Natural killer cell treated with Interleukin-12 subunit alpha and Interleukin-12 subunit beta and Interleukin-15 and Interleukin-18, amount 100 ng/mL, for 72 hours (primary cell): ENCODE results near the gene OPN1MW3. TPM values are rescaled to one million over a fixed set of nuclear protein-coding genes. Genes with fewer than 3 reads are reported as not detected.
"Not testable (repeated sequence)": the region's sequence is repeated elsewhere in the genome, so short reads cannot be mapped to it uniquely, and the experiment has no call there.

Experiments used
- ATAC-seq, 2 donors: fragments of 150-1000 bp; cut with Tn5 transposase in 1 of 2; sonication (Bioruptor Pico), chemical (Tn5 transposase) in 1 of 2; 2 replicates each; pipeline ENCODE4 v1.10.0; 2021
- DNase-seq: peaks from one replicate; pipeline ENCODE4 v3.0.0; 2022; ENCODE audit warnings: low spot score
- H3K27ac Mint-ChIP-seq, 2 donors: 1 replicate in 1 of 2; 2 replicates in 1 of 2; pipeline ENCODE4 v1.8.0; 2022; ENCODE audit warnings: mixed read lengths in 2 of 2, mild to moderate bottlenecking in 1 of 2, moderate library complexity in 1 of 2
- H3K27me3 Mint-ChIP-seq, 2 donors: 1 replicate in 1 of 2; 2 replicates in 1 of 2; pipeline ENCODE4 v1.8.0; 2022; ENCODE audit warnings: mixed read lengths in 2 of 2
- H3K36me3 Mint-ChIP-seq: one replicate; pipeline ENCODE4 v1.8.0; 2022; ENCODE audit warnings: mixed read lengths
- H3K4me1 Mint-ChIP-seq, 2 donors: 1 replicate in 1 of 2; 2 replicates in 1 of 2; pipeline ENCODE4 v1.8.0; 2022; ENCODE audit warnings: low read depth in 2 of 2, mixed read lengths in 2 of 2, mild to moderate bottlenecking in 1 of 2
- H3K4me3 Mint-ChIP-seq: one replicate; pipeline ENCODE4 v1.8.0; 2022; ENCODE audit warnings: mixed read lengths
- H3K9me3 Mint-ChIP-seq: 2 replicates; pipeline ENCODE4 v1.8.0; 2022; ENCODE audit warnings: mixed read lengths
- total RNA-seq, 2 donors: library from RNA; stranded (reverse); gene quantifications; one replicate each; pipeline ENCODE4 v1.2.3, GENCODE V29; 2022

OPN1MW3 gene
- total RNA-seq = not detected

- H3K9me3 Mint-ChIP-seq, H3K36me3 Mint-ChIP-seq, ATAC-seq, H3K27ac Mint-ChIP-seq, H3K4me1 Mint-ChIP-seq, H3K4me3 Mint-ChIP-seq, H3K27me3 Mint-ChIP-seq, DNase-seq: not testable (repeated sequence)
Measured at GRCh38 chrX:154257282-154257681, at the start of gene OPN1MW3. Gene OPN1MW3, plus strand, starts transcription at chrX:154257582. Its CDS starts 38 bp downstream, at chrX:154257620.

GRCh38 chrX:154209670-154210418 lies 47.5 kb upstream of the OPN1MW3 start:
- DNase-seq, H3K9me3 Mint-ChIP-seq, H3K36me3 Mint-ChIP-seq, H3K4me3 Mint-ChIP-seq, H3K4me1 Mint-ChIP-seq, H3K27me3 Mint-ChIP-seq, H3K27ac Mint-ChIP-seq: not testable (repeated sequence)
- ATAC-seq = peak; percentile 97 to 99

GRCh38 chrX:154211057-154211456 lies 46.3 kb upstream of the OPN1MW3 start:
- not testable (repeated sequence) for H3K9me3 Mint-ChIP-seq, H3K27me3 Mint-ChIP-seq, H3K4me3 Mint-ChIP-seq, DNase-seq, H3K4me1 Mint-ChIP-seq, ATAC-seq, H3K36me3 Mint-ChIP-seq, H3K27ac Mint-ChIP-seq

GRCh38 chrX:154211499-154211898 lies 45.9 kb upstream of the OPN1MW3 start:
- not testable (repeated sequence) for H3K9me3 Mint-ChIP-seq, DNase-seq, H3K27ac Mint-ChIP-seq, H3K27me3 Mint-ChIP-seq, ATAC-seq, H3K36me3 Mint-ChIP-seq, H3K4me3 Mint-ChIP-seq, H3K4me1 Mint-ChIP-seq

GRCh38 chrX:154219456-154219855 lies 37.9 kb upstream of the OPN1MW3 start, which contains the start of gene OPN1MW2:
Gene OPN1MW2, plus strand, starts transcription at chrX:154219756. Its CDS starts 60 bp downstream, at chrX:154219816.
- H3K27me3 Mint-ChIP-seq, H3K27ac Mint-ChIP-seq, H3K4me1 Mint-ChIP-seq, H3K36me3 Mint-ChIP-seq, DNase-seq, H3K4me3 Mint-ChIP-seq, ATAC-seq, H3K9me3 Mint-ChIP-seq: not testable (repeated sequence)

GRCh38 chrX:154225292-154225691 lies 32.1 kb upstream of the OPN1MW3 start:
- not testable (repeated sequence) for H3K27me3 Mint-ChIP-seq, DNase-seq, H3K36me3 Mint-ChIP-seq, H3K9me3 Mint-ChIP-seq, H3K4me3 Mint-ChIP-seq, H3K27ac Mint-ChIP-seq, H3K4me1 Mint-ChIP-seq, ATAC-seq

- DNase-seq, H3K27ac Mint-ChIP-seq, H3K9me3 Mint-ChIP-seq, ATAC-seq, H3K4me3 Mint-ChIP-seq, H3K36me3 Mint-ChIP-seq, H3K4me1 Mint-ChIP-seq, H3K27me3 Mint-ChIP-seq: not testable (repeated sequence)
Measured at GRCh38 chrX:154226706-154227105, 30.7 kb upstream of the OPN1MW3 start.

GRCh38 chrX:154231443-154231842 lies 25.9 kb upstream of the OPN1MW3 start:
- H3K36me3 Mint-ChIP-seq, H3K27ac Mint-ChIP-seq, H3K4me1 Mint-ChIP-seq, H3K27me3 Mint-ChIP-seq, H3K9me3 Mint-ChIP-seq, ATAC-seq, H3K4me3 Mint-ChIP-seq, DNase-seq: not testable (repeated sequence)

GRCh38 chrX:154233620-154234019 lies 23.8 kb upstream of the OPN1MW3 start:
- ATAC-seq, H3K36me3 Mint-ChIP-seq, H3K4me3 Mint-ChIP-seq, H3K9me3 Mint-ChIP-seq, H3K27me3 Mint-ChIP-seq, H3K4me1 Mint-ChIP-seq, DNase-seq, H3K27ac Mint-ChIP-seq: not testable (repeated sequence)

GRCh38 chrX:154238939-154239559 lies 18.3 kb upstream of the OPN1MW3 start:
- not testable (repeated sequence) for ATAC-seq, H3K27ac Mint-ChIP-seq, H3K27me3 Mint-ChIP-seq, H3K36me3 Mint-ChIP-seq, DNase-seq, H3K4me1 Mint-ChIP-seq, H3K9me3 Mint-ChIP-seq, H3K4me3 Mint-ChIP-seq

GRCh38 chrX:154239982-154240503 lies 17.3 kb upstream of the OPN1MW3 start:
- peak overlapping the region; percentile 41 to 50 for H3K27ac Mint-ChIP-seq
- H3K4me1 Mint-ChIP-seq, H3K27me3 Mint-ChIP-seq, H3K4me3 Mint-ChIP-seq, H3K9me3 Mint-ChIP-seq, H3K36me3 Mint-ChIP-seq: not testable (repeated sequence)
- ATAC-seq (peak in 1 of 2 donors; percentile 24), DNase-seq (peak; percentile 48)

- H3K4me3 Mint-ChIP-seq = not testable (repeated sequence)
Measured at GRCh38 chrX:154247377-154248045, 9.9 kb upstream of the OPN1MW3 start.

GRCh38 chrX:154248076-154248475 lies 9.3 kb upstream of the OPN1MW3 start:
- not testable (repeated sequence) for H3K9me3 Mint-ChIP-seq, H3K4me3 Mint-ChIP-seq, H3K27ac Mint-ChIP-seq, H3K36me3 Mint-ChIP-seq, H3K4me1 Mint-ChIP-seq, H3K27me3 Mint-ChIP-seq, DNase-seq
- peak; percentile 2 to 38 for ATAC-seq

More at GRCh38 chrX:154247377-154248045, 9.9 kb upstream of the OPN1MW3 start:
- H3K27me3 Mint-ChIP-seq, DNase-seq, H3K4me1 Mint-ChIP-seq, H3K27ac Mint-ChIP-seq, H3K9me3 Mint-ChIP-seq, H3K36me3 Mint-ChIP-seq: not testable (repeated sequence)
- ATAC-seq = peak; percentile 97

- not testable (repeated sequence) for H3K4me1 Mint-ChIP-seq, ATAC-seq, H3K27me3 Mint-ChIP-seq
Measured at GRCh38 chrX:154258711-154259110, 1.3 kb downstream of the OPN1MW3 start.

More at GRCh38 chrX:154258711-154259110, 1.3 kb downstream of the OPN1MW3 start:
- H3K36me3 Mint-ChIP-seq, H3K27ac Mint-ChIP-seq, H3K4me3 Mint-ChIP-seq, DNase-seq, H3K9me3 Mint-ChIP-seq: not testable (repeated sequence)
